ENCODE data around the gene TM6SF1. TPM values are rescaled to one million over a fixed set of nuclear protein-coding genes. Genes with fewer than 3 reads are reported as not detected.

The TM6SF1 gene
- total RNA-seq, 1 experiment from 2014 or later, result 0.79 TPM

- TF ChIP-seq AFF4 (CRISPR knock-in tag; IDR thresholded peaks at IDR 0.05; ENCODE audit: borderline replicate concordance) (no peak), ZNF219 (CRISPR knock-in tag; IDR thresholded peaks at IDR 0.05; ENCODE audit: borderline replicate concordance) (peak; percentile 13; the same call in 1 of the 2 replicates), ZNF396 (CRISPR knock-in tag; IDR thresholded peaks at IDR 0.05; ENCODE audit: borderline replicate concordance) (no peak), NR1H2 (CRISPR knock-in tag; IDR thresholded peaks at IDR 0.05) (no peak), MXD4 (CRISPR knock-in tag; IDR thresholded peaks at IDR 0.05; ENCODE audit: borderline replicate concordance) (no peak), NFE2L1 (CRISPR knock-in tag; IDR thresholded peaks at IDR 0.05) (no peak), FOXP1 (CRISPR knock-in tag; IDR thresholded peaks at IDR 0.05; ENCODE audit: borderline replicate concordance) (no peak), FOXK1 (CRISPR knock-in tag; IDR thresholded peaks at IDR 0.05) (no peak), ZNF423 (CRISPR knock-in tag; IDR thresholded peaks at IDR 0.05) (peak; percentile 75), TP53 (CRISPR knock-in tag; IDR thresholded peaks at IDR 0.05) (no peak), TCF7 (CRISPR knock-in tag; IDR thresholded peaks at IDR 0.05; ENCODE audit: low read depth) (no peak), SMAD4 (CRISPR knock-in tag; IDR thresholded peaks at IDR 0.05) (0 out of 2 replicates have a peak, but pooled peaks have one; percentile 37), ZNF532 (CRISPR knock-in tag; IDR thresholded peaks at IDR 0.05; ENCODE audit: borderline replicate concordance) (no peak)
- TF ChIP-seq, protein P1, sequence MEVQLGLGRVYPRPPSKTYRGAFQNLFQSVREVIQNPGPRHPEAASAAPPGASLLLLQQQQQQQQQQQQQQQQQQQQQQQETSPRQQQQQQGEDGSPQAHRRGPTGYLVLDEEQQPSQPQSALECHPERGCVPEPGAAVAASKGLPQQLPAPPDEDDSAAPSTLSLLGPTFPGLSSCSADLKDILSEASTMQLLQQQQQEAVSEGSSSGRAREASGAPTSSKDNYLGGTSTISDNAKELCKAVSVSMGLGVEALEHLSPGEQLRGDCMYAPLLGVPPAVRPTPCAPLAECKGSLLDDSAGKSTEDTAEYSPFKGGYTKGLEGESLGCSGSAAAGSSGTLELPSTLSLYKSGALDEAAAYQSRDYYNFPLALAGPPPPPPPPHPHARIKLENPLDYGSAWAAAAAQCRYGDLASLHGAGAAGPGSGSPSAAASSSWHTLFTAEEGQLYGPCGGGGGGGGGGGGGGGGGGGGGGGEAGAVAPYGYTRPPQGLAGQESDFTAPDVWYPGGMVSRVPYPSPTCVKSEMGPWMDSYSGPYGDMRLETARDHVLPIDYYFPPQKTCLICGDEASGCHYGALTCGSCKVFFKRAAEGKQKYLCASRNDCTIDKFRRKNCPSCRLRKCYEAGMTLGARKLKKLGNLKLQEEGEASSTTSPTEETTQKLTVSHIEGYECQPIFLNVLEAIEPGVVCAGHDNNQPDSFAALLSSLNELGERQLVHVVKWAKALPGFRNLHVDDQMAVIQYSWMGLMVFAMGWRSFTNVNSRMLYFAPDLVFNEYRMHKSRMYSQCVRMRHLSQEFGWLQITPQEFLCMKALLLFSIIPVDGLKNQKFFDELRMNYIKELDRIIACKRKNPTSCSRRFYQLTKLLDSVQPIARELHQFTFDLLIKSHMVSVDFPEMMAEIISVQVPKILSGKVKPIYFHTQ (CRISPR knock-in tag; IDR thresholded peaks at IDR 0.05), result no peak
- TF ChIP-seq, protein P2, sequence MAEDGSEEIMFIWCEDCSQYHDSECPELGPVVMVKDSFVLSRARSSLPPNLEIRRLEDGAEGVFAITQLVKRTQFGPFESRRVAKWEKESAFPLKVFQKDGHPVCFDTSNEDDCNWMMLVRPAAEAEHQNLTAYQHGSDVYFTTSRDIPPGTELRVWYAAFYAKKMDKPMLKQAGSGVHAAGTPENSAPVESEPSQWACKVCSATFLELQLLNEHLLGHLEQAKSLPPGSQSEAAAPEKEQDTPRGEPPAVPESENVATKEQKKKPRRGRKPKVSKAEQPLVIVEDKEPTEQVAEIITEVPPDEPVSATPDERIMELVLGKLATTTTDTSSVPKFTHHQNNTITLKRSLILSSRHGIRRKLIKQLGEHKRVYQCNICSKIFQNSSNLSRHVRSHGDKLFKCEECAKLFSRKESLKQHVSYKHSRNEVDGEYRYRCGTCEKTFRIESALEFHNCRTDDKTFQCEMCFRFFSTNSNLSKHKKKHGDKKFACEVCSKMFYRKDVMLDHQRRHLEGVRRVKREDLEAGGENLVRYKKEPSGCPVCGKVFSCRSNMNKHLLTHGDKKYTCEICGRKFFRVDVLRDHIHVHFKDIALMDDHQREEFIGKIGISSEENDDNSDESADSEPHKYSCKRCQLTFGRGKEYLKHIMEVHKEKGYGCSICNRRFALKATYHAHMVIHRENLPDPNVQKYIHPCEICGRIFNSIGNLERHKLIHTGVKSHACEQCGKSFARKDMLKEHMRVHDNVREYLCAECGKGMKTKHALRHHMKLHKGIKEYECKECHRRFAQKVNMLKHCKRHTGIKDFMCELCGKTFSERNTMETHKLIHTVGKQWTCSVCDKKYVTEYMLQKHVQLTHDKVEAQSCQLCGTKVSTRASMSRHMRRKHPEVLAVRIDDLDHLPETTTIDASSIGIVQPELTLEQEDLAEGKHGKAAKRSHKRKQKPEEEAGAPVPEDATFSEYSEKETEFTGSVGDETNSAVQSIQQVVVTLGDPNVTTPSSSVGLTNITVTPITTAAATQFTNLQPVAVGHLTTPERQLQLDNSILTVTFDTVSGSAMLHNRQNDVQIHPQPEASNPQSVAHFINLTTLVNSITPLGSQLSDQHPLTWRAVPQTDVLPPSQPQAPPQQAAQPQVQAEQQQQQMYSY (CRISPR knock-in tag; IDR thresholded peaks at IDR 0.05), result no peak
- TF ChIP-seq, protein P3, sequence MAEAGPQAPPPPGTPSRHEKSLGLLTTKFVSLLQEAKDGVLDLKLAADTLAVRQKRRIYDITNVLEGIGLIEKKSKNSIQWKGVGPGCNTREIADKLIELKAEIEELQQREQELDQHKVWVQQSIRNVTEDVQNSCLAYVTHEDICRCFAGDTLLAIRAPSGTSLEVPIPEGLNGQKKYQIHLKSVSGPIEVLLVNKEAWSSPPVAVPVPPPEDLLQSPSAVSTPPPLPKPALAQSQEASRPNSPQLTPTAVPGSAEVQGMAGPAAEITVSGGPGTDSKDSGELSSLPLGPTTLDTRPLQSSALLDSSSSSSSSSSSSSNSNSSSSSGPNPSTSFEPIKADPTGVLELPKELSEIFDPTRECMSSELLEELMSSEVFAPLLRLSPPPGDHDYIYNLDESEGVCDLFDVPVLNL (CRISPR knock-in tag; IDR thresholded peaks at IDR 0.05; ENCODE audit: borderline replicate concordance, low read depth), result no peak
- TF ChIP-seq, protein P4, sequence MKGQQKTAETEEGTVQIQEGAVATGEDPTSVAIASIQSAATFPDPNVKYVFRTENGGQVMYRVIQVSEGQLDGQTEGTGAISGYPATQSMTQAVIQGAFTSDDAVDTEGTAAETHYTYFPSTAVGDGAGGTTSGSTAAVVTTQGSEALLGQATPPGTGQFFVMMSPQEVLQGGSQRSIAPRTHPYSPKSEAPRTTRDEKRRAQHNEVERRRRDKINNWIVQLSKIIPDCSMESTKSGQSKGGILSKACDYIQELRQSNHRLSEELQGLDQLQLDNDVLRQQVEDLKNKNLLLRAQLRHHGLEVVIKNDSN (CRISPR knock-in tag; IDR thresholded peaks at IDR 0.05), result 0 out of 2 replicates have a peak, but pooled peaks have one; percentile 10
Measured at GRCh38 chr15:83107841-83108181, 366 bp downstream of the TM6SF1 start (continued).
